Mononuclear cell (primary cell): ENCODE results near the gene SPANXN4. TPM values are rescaled to one million over a fixed set of nuclear protein-coding genes. Genes with fewer than 3 reads are reported as not detected.

Experiments used
- H3K27me3 ChIP-seq: 2 replicates; pipeline ENCODE4 v1.6.0; 2011; ENCODE audit warnings: low read length, control low read depth; ENCODE audit not compliant: insufficient read depth
- H3K4me1 ChIP-seq: 2 replicates; pipeline ENCODE4 v1.5.1; 2011; ENCODE audit warnings: mild to moderate bottlenecking, low read length, control low read depth; ENCODE audit not compliant: insufficient read depth
- H3K4me3 ChIP-seq: 2 replicates; pipeline ENCODE4 v1.5.1; 2011; ENCODE audit warnings: mild to moderate bottlenecking, low read length, moderate library complexity
- H3K9me3 ChIP-seq: 2 replicates; pipeline ENCODE4 v1.5.1; 2011; ENCODE audit warnings: low read depth, mild to moderate bottlenecking, control low read depth, low read length
- total RNA-seq: library from RNA; depleted of rRNA; stranded (reverse); fragments of >200 nt; gene quantifications from one replicate; pipeline ENCODE4 v1.2.3, GENCODE V29; 2012

The SPANXN4 gene, protein sequence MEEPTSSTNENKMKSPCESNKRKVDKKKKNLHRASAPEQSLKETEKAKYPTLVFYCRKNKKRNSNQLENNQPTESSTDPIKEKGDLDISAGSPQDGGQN
- not detected for total RNA-seq

DNA sequence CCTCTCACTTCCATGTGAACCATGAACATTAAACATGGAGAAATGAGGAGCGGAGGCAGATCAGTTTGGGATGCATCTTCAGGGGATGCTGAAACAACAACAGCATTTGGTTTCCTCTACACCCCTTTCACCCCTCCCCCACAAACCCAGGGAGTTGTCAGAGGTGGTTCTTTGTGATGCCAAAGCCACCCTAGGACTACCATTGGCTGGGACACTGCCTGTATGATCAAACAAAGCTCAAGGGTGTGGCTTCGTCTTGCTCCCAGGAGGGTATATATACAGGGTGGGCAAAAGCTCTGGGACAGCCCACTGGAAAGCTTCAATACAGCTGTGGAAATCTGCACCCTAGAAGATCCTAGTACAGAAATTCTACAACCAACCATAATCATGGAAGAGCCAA is at the start of gene SPANXN4:
Gene SPANXN4 (plus strand): TSS at position 301 of the 400 bp plus-strand sequence. CDS start 87 bp downstream, at position 388.
- Histone ChIP-seq H3K27me3 (no peaks in the 10 kb centered on the region), H3K4me3 (no peak within 1 kb of the TSS), H3K9me3 (no peaks in the 10 kb centered on the region), H3K4me1 (no peaks in the 10 kb centered on the region)

DNA sequence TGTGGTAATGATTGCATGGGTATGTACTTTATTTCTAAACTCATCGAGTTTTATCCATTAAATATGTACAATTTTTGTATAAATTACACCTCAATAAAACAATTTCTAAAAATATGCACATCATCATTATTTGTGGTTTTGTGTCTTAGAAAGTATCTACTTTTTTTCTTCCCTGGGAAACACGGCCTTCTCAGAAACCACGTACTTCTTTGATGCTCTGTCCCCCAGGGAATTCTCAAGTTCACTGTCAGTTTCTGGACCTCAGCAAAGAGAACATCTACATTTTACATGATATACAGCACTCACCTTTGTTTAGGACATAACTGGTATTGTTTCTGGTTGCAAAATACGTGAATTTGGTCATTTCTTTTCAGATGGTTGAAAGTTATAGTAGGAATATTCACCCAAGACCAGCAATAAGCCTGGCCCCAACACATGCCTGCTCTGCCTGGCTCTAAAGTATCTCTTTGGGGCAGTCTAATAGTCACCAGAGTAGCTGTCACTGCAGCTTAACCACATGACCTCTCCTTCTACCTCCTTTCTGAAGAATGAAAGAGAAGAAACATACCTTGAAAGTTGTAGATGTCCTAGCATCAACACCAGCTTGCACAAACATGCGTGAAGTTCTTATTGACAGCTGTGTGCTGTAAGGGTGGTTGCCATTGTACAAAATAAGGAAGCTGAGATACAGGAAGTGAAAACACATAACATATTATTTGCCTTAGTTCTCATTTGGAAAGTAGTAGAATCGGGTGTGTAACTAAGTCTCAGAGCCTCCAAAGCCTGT is 48.4 kb upstream of the SPANXN4 start:
- no peaks in the 10 kb centered on the region for H3K27me3 ChIP-seq
- H3K4me3 ChIP-seq = no peak overlapping the region
- no peaks in the 10 kb centered on the region for H3K9me3 ChIP-seq
- H3K4me1 ChIP-seq = no peaks in the 10 kb centered on the region

DNA sequence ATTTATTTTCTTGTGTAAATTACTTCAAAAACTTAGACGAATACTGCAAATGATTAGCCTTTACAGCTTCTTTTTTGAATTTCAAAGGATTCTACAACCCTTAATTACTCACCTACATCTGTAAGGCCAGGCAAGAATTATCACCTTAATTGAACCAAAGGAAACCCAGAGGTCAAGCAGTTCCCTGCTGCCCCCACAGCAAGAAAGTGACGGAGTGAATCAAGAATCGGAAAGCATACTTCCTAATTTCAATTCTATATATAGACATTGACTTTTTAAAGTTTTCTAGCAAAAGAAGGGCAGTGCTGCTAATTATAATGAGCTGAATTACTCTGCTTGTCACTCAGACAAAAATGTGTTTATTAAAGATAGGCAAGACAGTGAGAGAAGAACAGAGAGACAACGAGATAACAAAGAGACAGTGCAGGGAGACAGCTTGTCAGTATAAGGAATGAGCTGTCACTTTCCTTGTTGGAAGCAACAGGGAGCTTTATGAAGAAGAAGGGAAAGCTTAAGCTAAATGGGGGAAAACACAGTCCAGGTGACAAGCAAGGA is 47.5 kb upstream of the SPANXN4 start:
- Histone ChIP-seq H3K4me1 (no peaks in the 10 kb centered on the region), H3K4me3 (no peak overlapping the region), H3K9me3 (no peaks in the 10 kb centered on the region), H3K27me3 (no peaks in the 10 kb centered on the region)

DNA sequence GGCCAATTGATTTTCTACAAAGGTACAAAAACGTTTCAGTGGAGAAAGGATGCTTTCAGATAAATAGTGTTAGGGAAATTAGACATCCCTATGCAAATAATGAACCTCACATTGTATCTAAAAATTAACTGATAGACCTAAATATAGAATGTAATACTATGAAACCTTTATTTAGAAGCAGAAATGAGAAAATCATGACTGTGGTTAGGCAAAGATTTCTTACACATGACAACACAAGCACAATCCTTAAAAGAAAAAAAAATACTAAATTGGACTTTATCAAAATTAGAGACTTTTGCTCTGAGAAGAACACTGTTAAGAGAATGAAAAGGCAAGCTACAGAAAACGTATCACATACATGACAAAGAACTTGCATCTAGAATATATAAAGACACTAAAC is 43.0 kb upstream of the SPANXN4 start:
- no peaks in the 10 kb centered on the region for H3K4me1 ChIP-seq
- no peak overlapping the region for H3K4me3 ChIP-seq
- no peaks in the 10 kb centered on the region for H3K27me3 ChIP-seq
- no peaks in the 10 kb centered on the region for H3K9me3 ChIP-seq

DNA sequence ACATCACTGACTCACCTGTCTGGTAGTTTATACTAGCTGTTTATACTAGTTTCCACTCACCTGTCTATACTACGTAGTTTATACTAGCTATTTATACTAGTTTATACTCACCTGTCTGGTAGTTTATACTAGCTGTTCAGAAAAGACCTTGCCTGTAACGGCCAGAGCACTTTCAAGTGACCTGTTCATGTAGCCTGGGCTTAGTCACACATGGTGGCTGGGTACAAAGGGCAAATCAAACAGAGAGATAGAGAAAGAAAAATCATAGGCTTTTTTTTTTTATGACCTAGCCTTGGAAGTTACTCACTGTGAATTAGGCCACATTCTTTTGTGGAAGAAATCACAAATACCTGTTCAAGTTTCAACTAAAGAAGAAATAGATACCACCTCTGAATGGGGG is 30.7 kb upstream of the SPANXN4 start:
- no peaks in the 10 kb centered on the region for H3K27me3 ChIP-seq
- no peak overlapping the region for H3K4me3 ChIP-seq
- no peaks in the 10 kb centered on the region for H3K9me3 ChIP-seq
- no peaks in the 10 kb centered on the region for H3K4me1 ChIP-seq

DNA sequence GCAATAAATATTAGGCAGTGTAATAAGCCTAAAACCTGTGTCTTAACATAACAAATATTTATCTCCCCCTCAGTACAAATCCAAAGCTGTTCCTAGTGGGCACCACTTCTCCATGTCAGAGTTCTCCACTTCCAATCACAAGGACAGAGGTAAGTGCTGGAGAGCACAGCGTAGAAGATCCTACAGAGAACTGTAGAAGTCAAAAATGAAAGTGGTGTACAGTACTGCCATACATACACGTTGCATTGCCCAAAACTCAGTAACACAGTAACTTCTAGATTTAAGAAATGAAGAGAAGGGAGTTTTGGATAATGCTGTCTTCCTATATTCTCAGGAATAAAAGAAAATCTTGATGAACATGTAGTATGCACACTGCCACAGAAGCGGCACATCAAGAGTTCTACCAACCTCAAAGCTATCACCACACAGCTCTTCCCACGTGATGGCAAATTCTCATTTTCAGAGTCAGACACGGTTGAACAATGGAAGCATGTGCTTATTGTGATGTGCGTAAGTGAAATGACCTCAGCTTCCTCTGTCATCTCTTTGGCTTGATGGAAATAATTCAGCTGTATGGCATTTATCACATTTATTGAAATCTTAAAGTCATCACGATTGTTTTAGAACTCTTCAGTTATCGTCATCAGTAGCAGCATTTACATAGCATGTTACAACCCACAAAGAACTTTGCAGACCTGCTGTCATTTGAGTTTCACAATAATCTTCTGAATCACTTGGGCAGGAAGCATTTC is 27.1 kb upstream of the SPANXN4 start:
- Histone ChIP-seq H3K4me1 (no peaks in the 10 kb centered on the region), H3K27me3 (no peaks in the 10 kb centered on the region), H3K9me3 (no peaks in the 10 kb centered on the region), H3K4me3 (no peak overlapping the region)

DNA sequence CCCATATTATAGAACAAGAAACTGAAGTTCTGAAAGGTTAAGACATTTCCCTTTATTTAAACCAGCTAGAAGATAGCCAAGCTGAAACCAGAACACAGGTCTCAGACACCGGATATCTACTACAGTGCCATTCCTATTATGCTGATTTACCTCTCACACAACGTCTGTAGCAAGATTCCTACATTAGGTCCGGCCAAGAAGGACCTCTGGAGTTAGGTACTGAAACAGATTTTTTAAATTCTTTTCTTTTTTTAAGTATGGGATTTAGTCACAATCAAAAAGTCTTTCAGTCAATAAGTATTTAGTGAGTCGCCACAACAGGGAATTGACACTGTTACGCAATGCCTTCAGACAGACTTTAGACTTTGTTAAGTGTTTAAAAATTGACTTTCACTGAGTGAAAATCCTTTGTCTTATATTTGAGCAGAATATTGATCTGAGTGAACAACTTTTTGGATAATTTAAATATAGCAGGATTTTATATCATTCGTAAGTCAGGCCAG is 26.5 kb upstream of the SPANXN4 start:
- no peaks in the 10 kb centered on the region for H3K27me3 ChIP-seq
- H3K9me3 ChIP-seq = no peaks in the 10 kb centered on the region
- H3K4me3 ChIP-seq = no peak overlapping the region
- H3K4me1 ChIP-seq = no peaks in the 10 kb centered on the region

DNA sequence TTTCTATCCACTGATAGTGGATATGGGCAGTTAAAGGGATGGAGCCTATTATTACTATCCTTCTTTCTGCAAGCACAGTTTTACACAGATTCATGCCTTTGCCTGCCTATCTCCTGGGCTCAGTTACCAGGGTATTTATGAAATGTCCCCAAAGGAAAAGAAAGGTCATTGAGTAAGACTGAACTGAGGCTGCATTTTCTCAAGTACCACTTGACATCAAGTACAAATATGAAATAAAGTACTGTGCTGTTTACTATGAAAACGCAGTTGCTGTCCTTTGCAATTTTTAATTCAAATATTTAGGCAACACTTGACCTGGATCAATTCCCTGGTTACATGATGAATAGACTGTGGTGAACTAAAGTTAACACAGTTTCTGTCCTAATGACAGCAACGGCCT is 23.5 kb upstream of the SPANXN4 start:
- Histone ChIP-seq H3K4me3 (no peak overlapping the region), H3K9me3 (no peaks in the 10 kb centered on the region), H3K4me1 (no peaks in the 10 kb centered on the region), H3K27me3 (no peaks in the 10 kb centered on the region)

DNA sequence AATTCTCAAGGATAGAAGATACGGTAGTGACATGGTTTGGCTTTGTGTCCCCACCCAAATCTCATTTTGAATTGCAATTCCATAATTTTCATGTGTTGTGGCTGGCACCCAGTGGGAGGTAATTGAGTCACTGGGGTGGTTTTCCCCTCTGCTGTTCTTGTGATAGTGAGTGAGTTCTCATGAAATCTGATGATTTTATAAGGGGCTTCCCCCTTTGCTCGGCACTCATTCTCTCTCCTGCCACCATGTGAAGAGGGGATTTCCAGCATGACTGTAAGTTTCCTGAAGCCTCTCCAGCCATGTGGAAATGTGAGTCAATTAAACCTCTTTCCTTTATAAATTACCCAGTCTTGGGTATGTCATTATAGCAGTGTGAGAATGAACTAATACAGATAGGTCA is 8.5 kb upstream of the SPANXN4 start:
- no peaks in the 10 kb centered on the region for H3K4me1 ChIP-seq
- no peaks in the 10 kb centered on the region for H3K27me3 ChIP-seq
- H3K9me3 ChIP-seq = no peaks in the 10 kb centered on the region
- H3K4me3 ChIP-seq = no peak overlapping the region

DNA sequence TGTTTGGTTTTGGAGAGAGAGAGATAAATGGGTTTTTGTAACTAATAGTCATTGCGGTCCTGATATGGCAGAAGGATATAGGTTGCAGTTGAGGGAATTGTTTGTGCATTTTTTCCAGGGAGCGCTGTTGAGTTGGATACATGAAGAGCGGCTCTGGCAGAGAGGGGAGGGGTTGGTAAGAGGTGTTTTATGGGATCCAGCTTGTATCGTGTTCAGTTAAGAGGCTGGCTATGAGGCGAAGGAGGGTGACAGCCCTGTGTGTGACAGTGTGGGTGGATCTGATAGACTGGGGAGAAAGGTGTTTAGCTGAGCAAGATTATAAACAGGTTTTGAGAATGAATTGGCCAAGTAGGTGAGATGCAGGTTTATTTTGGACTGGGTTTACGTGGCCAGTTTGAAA is 1.5 kb downstream of the SPANXN4 start:
- H3K4me1 ChIP-seq = no peaks in the 10 kb centered on the region
- no peak overlapping the region for H3K4me3 ChIP-seq
- H3K27me3 ChIP-seq = no peaks in the 10 kb centered on the region
- no peaks in the 10 kb centered on the region for H3K9me3 ChIP-seq

DNA sequence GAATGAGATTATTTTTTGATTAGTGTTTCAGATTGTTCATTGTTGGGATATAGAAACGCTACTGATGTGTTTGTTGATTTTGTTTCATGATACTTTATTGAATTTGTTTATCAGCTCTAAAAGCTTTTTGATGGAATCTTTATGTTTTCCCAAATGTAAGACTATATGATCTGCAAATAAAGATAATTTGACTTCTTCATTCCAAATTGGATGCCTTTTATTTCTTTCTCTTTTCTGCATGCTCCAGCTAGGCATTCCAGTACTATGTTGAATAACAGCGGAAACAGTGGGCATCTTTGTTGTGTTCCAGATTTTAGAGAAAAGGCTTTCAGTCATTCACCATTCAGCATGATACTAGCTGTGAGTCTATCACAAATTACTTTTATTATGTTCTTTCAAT is 21.8 kb downstream of the SPANXN4 start:
- Histone ChIP-seq H3K27me3 (no peaks in the 10 kb centered on the region), H3K4me1 (no peaks in the 10 kb centered on the region), H3K4me3 (no peak overlapping the region), H3K9me3 (no peaks in the 10 kb centered on the region)

DNA sequence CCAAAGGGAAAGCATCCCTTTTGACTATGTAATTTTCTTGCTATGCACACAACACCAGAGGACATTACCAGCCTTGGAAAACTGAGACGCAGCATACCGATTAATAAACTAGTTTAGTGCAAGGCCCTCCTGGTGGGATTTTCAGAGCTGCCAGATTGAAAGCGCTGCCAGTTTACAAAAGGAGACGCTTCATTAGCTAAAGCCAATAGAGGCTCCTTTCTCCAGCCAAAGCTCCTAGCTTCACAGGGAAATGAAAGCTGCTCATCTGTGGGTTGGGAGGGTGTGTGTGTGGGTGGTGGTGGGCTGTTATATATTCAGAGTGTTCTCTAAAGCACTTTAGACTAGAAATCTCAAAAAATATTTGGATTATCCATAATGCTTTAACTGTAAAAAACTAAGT is 32.4 kb downstream of the SPANXN4 start:
- no peaks in the 10 kb centered on the region for H3K9me3 ChIP-seq
- H3K4me1 ChIP-seq = no peaks in the 10 kb centered on the region
- H3K4me3 ChIP-seq = no peak overlapping the region
- no peaks in the 10 kb centered on the region for H3K27me3 ChIP-seq

DNA sequence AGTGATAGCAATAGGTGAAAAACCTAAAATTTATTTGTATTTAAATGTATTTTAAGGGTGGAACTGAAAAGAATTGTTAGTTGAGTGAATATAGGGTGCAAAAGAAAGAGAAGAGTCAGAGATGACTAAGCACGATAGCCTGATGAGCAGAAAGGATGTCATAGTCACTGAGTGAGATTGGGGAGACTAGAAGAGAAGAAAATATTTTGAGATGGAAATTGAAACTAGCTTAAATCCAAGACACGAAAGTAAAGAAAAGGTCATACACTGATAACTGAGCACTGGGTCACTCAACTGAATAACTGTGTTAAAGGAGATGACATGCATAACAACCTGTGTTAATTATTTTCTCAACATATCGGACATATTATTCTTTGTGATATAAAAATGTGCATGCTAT is 55.5 kb downstream of the SPANXN4 start:
- Histone ChIP-seq H3K9me3 (no peaks in the 10 kb centered on the region), H3K4me3 (no peak overlapping the region), H3K4me1 (no peaks in the 10 kb centered on the region), H3K27me3 (no peaks in the 10 kb centered on the region)

DNA sequence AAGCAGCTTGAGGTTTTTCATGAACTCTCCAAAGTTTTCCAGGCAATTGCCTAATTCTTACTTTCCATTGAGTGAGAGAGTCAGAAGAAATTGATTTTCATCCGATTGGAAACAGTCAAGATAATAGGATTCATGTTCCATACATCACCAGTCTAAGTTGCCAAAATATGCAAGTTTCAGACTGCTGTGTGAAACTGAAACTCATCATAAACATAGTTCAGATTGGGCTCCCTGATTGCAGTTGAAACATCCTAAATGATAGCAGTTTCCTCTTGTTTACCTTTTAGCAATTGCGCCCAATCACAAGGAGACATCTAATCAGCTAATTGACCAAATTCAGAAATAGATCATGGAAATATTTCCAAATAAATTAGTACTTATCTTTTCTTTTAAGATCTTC is 56.8 kb downstream of the SPANXN4 start:
- Histone ChIP-seq H3K4me3 (no peak overlapping the region), H3K4me1 (no peaks in the 10 kb centered on the region), H3K9me3 (no peaks in the 10 kb centered on the region), H3K27me3 (no peaks in the 10 kb centered on the region)
